MCF 10A (cell line): Measurements from ENCODE around the gene MNX1. TPM values are rescaled to one million over a fixed set of nuclear protein-coding genes. Genes with fewer than 3 reads are reported as not detected.

Experiments used
- BruUV-seq: library from RNA; stranded (reverse); fragments of 400-500 nt; replicated peaks from 2 replicates; lab custom pipeline; 2021; lab: Mats Ljungman, UMichigan
- CTCF ChIA-PET: fragments of 300-600 bp; sonication (Branson Sonifier 250); formaldehyde crosslinking; extraction: SDS; loops from one replicate; lab custom pipeline; 2021; ENCODE audit warnings: antibody characterized with exemption, inconsistent platforms; lab: Yijun Ruan, JAX
- POLR2A ChIA-PET: fragments of 300-600, 350-650 bp; sonication (Branson Sonifier 250); formaldehyde crosslinking; extraction: SDS; loops from one replicate; lab custom pipeline; 2020; ENCODE audit warnings: antibody characterized with exemption, inconsistent platforms; lab: Yijun Ruan, JAX
- DNase-seq: peaks from one replicate; pipeline ENCODE4 v3.0.0-alpha.2; 2018; ENCODE audit not compliant: unreplicated experiment
- H3K27ac Mint-ChIP-seq: one replicate; pipeline ENCODE4 v1.8.0; 2022; ENCODE audit warnings: mild to moderate bottlenecking, low read depth, mixed read lengths; ENCODE audit not compliant: unreplicated experiment
- H3K27me3 Mint-ChIP-seq: one replicate; pipeline ENCODE4 v1.8.0; 2022; ENCODE audit warnings: mixed read lengths; ENCODE audit not compliant: insufficient read depth, unreplicated experiment
- H3K36me3 Mint-ChIP-seq: one replicate; pipeline ENCODE4 v1.8.0; 2022; ENCODE audit warnings: mild to moderate bottlenecking, moderate library complexity, mixed read lengths; ENCODE audit not compliant: insufficient read depth, unreplicated experiment
- H3K4me1 Mint-ChIP-seq: one replicate; pipeline ENCODE4 v1.8.0; 2022; ENCODE audit warnings: mixed read lengths; ENCODE audit not compliant: insufficient read depth, unreplicated experiment
- H3K4me3 Mint-ChIP-seq: one replicate; pipeline ENCODE4 v1.8.0; 2022; ENCODE audit warnings: mild to moderate bottlenecking, moderate library complexity, mixed read lengths; ENCODE audit not compliant: unreplicated experiment
- H3K9me3 Mint-ChIP-seq: one replicate; pipeline ENCODE4 v1.8.0; 2022; ENCODE audit warnings: mixed read lengths; ENCODE audit not compliant: unreplicated experiment
- CTCF ChIP-seq: fragments of 200-600 bp; IDR thresholded peaks from one replicate; pipeline ENCODE4 v1.8.0; 2022; ENCODE audit warnings: antibody characterized with exemption, mild to moderate bottlenecking; ENCODE audit not compliant: unreplicated experiment
- intact Hi-C: fragments of 100-400 bp; cut with micrococcal nuclease; formaldehyde crosslinking; loops from 2 replicates; pipeline ENCODE4 v1.14.1; 2022
- total RNA-seq: library from RNA; stranded (reverse); gene quantifications from 2 replicates; pipeline ENCODE4 v1.2.3, GENCODE V29; 2022

Gene MNX1
- total RNA-seq, 1 experiment from 2014 or later = 0.47 TPM

- H3K27ac Mint-ChIP-seq = no peak overlapping the region
- H3K27me3 Mint-ChIP-seq = no peaks in the 10 kb centered on the region
- intact Hi-C loops = no loop called here
- peak overlapping the region; percentile 57 for H3K4me3 Mint-ChIP-seq
- H3K9me3 Mint-ChIP-seq = no peaks in the 10 kb centered on the region
- ChIA-PET POLR2A (interaction anchor here (1.2 kb wide), 1 partner anchor 135 kb away, joined by 4 read pairs; no protein-coding TSS in a partner anchor), CTCF (interaction anchor here (0.6 to 0.7 kb wide), 3 partner anchors 205 to 360 kb away, joined by 3 to 5 read pairs (median 3); no protein-coding TSS in a partner anchor)
- no peak for TF ChIP-seq CTCF
- H3K36me3 Mint-ChIP-seq = peaks cover 5% of the 10 kb centered on the region
- peak; percentile 8 for DNase-seq
- H3K4me1 Mint-ChIP-seq = peaks cover 6% of the 10 kb centered on the region
- BruUV-seq = no TSS peak
These were observed 9.5 kb downstream of the MNX1 start for GRCh38 chr7:157000741-157001653.

DNA sequence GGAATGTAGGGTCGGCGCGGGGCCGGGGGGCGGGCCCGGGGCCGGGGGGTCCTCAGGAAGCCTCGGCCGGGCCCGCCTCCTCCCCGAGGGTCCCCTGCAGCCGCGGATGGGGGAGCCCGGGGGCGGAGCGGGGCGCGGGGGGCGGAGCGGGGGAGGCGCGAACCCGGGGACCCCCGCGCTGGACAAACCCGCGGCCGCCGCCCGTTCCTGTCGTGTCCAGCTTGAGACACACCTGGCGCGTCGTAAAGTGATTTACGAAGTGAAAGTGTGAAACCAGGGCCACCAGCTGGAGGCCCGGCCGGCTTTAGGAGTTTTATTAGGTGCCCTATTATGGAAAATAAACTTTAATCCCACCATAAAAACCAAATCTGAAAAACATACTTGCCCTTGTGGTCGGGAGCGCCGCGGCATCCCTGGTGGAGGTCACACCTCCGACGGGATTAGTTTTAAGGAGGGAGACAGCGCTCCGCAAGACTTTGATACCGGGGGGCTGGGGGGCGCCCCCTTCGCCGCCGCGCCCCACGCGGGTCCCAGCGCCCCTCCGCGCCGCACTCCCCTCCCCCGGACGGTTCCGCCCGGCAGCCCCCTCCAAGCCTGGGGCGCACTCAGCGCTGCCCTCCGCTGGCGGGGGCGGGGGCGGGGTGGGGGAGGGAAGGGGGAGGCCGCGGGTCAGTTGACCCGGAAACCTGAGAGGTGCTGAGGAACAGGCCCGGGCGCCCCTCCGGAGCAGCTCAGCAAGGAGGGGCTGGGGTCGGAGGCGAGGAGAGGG, 10.3 kb downstream of the MNX1 start:
- POLR2A ChIA-PET = interaction anchor here (1.0 to 1.2 kb wide), 2 partner anchors 10 to 136 kb away, joined by 4 read pairs; partner anchors contain the start of gene MNX1
- peak overlapping the region; percentile 42 for H3K27ac Mint-ChIP-seq
- H3K27me3 Mint-ChIP-seq = no peaks in the 10 kb centered on the region
- peaks cover 5% of the 10 kb centered on the region for H3K36me3 Mint-ChIP-seq
- intact Hi-C loops = no loop called here
- H3K4me1 Mint-ChIP-seq = peaks cover 6% of the 10 kb centered on the region
- no peak for TF ChIP-seq CTCF
- BruUV-seq = no TSS peak
- peak; percentile 22 for DNase-seq
- H3K9me3 Mint-ChIP-seq = no peaks in the 10 kb centered on the region
- peak overlapping the region; percentile 57 for H3K4me3 Mint-ChIP-seq
- CTCF ChIA-PET = interaction anchor here (0.6 to 0.7 kb wide), 4 partner anchors 204 to 1893 kb away, joined by 3 to 5 read pairs (median 3); no protein-coding TSS in a partner anchor

DNA sequence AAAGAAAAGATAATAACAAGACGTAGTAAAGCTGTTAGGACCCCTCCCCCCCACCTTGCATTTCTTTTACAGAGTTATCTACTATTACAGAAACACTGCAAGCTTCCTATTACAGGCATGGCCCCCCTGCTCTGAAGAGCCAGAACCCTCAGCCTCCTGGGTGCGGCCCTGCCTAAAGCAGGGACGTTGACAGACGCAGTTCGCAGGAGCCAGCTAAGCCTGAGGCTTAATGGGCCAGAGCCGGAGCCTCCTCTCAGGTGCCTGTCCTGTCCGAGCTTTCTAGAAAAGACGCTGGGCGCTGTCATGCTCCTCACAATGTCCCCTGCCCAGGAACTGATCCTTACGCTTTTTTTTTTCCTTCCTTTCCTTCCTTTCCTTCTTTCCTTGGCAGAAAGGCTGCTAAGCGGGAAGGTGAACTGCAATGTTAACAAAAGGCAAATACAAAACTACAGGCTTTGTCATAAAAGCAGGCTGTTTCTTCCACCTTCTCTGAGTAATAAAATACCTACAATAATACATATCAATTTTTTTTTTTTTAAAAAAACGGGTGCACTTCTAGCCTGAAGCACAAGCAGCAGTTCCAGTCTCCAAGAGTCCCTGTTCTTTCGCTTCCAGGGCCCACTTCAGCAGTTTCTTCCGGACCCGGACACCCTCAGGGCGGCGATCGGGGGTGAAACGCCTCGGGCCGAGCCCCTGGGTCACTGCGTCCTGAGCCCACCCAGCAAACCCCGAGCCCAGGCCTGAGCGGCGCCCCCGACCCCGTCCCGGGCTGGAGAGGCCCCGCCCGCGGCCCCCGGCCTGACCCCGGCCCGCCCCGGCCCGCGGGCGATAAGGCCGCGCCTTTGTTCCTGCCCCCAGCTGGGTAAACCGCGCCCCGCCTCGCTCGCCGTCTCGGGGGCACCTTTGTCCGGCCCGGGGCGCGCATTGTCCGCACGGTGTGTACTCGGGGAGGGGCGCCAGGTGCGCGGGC, 11.2 kb downstream of the MNX1 start:
- no TSS peak for BruUV-seq
- ChIA-PET CTCF (interaction anchor here (0.5 to 0.7 kb wide), 2 partner anchors 524 to 1892 kb away, joined by 3 read pairs; no protein-coding TSS in a partner anchor), POLR2A (interaction anchor here (1.0 to 1.3 kb wide), 3 partner anchors 11 to 137 kb away, joined by 3 to 4 read pairs (median 4); partner anchors contain the start of gene MNX1)
- Mint-ChIP-seq H3K27me3 (no peaks in the 10 kb centered on the region), H3K4me3 (peak overlapping the region; percentile 57), H3K9me3 (no peaks in the 10 kb centered on the region), H3K36me3 (peaks cover 5% of the 10 kb centered on the region), H3K4me1 (peaks cover 6% of the 10 kb centered on the region), H3K27ac (peak overlapping the region; percentile 42)
- intact Hi-C loops = no loop called here
- TF ChIP-seq CTCF = no peak
- DNase-seq = no peak
